GM21515 (cell line): ENCODE data around the gene PALM.

ENCODE experiments used
- ATAC-seq: cut with Tn5 transposase; IDR thresholded peaks from one replicate; pipeline ENCODE4 v1.9.1; 2021; ENCODE audit not compliant: unreplicated experiment

Gene PALM

GRCh38 chr19:778910-779653 is 70.3 kb downstream of the PALM start:
- no peak for ATAC-seq

GRCh38 chr19:780935-781334 is 72.2 kb downstream of the PALM start:
- no peak for ATAC-seq

GRCh38 chr19:781800-782184 is 73.1 kb downstream of the PALM start:
- no peak for ATAC-seq

- ATAC-seq = no peak
These were observed 73.6 kb downstream of the PALM start for GRCh38 chr19:782185-782877.

- ATAC-seq = no peak
These were observed 74.3 kb downstream of the PALM start for GRCh38 chr19:782878-783668.

GRCh38 chr19:784541-784940 is 75.8 kb downstream of the PALM start:
- ATAC-seq = no peak

GRCh38 chr19:787536-787935 is 78.8 kb downstream of the PALM start:
- ATAC-seq = no peak

- no peak for ATAC-seq
These were observed 79.9 kb downstream of the PALM start for GRCh38 chr19:788686-788982.

GRCh38 chr19:788983-789700 is 80.4 kb downstream of the PALM start:
- ATAC-seq = no peak

GRCh38 chr19:789701-790060 is 80.9 kb downstream of the PALM start:
- ATAC-seq = no peak

GRCh38 chr19:791007-791566 is 82.4 kb downstream of the PALM start:
- no peak for ATAC-seq

- no peak for ATAC-seq
These were observed 83.0 kb downstream of the PALM start for GRCh38 chr19:791567-792305.

GRCh38 chr19:792306-792885 is 83.7 kb downstream of the PALM start:
- no peak for ATAC-seq

- no peak for ATAC-seq
These were observed 85.1 kb downstream of the PALM start for GRCh38 chr19:793806-794205.

- ATAC-seq = no peak
These were observed 86.4 kb downstream of the PALM start for GRCh38 chr19:795073-795611.

- ATAC-seq = no peak
These were observed 87.2 kb downstream of the PALM start for GRCh38 chr19:795691-796581.

- peak; percentile 73 for ATAC-seq
These were observed 88.2 kb downstream of the PALM start, which contains the start of gene PTBP1 for GRCh38 chr19:796692-797527. Gene PTBP1 (plus strand): TSS chr19:797452. CDS start chr19:797498, 46 bp downstream.
